HG03432 (cell line): Measurements from ENCODE around the gene ARIH2.
"Not testable (repeated sequence)": the region's sequence is repeated elsewhere in the genome, so short reads cannot be mapped to it uniquely, and the experiment has no call there.

Experiments
- ATAC-seq: cut with Tn5 transposase; IDR thresholded peaks from one replicate; pipeline ENCODE4 v1.9.1; 2021; ENCODE audit warnings: mild to moderate bottlenecking, moderate library complexity; ENCODE audit not compliant: unreplicated experiment

The ARIH2 gene

DNA sequence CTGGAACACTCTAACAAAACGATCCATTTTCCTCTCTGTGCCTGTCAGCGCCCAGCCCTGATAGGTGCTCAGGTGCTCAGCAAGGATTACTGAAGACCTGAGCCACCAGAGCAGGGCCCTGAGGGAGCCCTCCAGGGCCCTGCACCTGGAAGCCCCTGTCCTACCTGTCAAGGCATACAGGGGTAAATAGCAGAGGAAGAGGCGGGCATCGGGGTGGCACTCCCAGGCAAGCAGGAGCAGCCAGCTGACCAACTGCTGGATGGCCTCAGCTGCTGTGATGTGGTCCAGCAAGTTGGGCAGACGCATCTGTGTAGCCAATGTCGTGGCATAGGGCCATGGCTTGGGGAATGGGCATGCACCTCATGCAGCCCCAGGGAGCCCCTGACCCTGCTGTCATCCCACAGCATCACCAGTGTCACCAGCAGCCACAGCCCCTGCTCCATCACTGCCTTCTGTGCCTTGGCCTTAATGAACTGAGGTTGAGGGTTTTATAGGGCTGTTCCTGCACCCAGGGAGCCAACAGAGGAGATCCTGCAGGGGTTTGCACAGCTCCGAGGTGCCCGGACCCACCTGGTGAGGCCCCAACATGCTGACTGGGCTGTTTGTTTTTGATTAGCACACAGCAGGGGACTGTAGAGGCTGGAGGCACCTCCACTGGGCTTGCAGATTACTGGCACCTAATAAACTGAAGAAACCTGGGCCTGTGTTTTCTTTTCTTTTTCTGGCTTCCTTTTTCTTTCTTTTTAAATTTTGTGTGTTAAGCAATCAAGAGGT, 80.6 kb downstream of the ARIH2 start:
- no peak for ATAC-seq

DNA sequence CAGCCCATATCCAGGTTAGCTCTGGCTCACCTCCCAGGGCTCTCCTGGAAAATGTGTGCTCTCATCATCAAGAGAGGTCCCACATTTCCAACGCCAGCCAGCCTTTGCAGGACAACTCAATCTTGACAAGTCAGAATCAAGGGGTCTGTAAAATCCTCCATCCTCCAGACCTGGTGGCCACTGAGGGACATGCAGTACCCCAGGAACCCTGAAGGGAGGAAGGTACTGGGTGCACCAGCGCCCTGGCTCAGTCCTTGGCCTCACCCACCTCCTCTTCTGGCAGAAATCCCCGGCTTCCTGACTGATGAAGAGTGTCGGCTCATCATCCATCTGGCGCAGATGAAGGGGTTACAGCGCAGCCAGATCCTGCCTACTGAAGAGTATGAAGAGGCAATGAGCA, 82.5 kb downstream of the ARIH2 start:
- no peak for ATAC-seq

DNA sequence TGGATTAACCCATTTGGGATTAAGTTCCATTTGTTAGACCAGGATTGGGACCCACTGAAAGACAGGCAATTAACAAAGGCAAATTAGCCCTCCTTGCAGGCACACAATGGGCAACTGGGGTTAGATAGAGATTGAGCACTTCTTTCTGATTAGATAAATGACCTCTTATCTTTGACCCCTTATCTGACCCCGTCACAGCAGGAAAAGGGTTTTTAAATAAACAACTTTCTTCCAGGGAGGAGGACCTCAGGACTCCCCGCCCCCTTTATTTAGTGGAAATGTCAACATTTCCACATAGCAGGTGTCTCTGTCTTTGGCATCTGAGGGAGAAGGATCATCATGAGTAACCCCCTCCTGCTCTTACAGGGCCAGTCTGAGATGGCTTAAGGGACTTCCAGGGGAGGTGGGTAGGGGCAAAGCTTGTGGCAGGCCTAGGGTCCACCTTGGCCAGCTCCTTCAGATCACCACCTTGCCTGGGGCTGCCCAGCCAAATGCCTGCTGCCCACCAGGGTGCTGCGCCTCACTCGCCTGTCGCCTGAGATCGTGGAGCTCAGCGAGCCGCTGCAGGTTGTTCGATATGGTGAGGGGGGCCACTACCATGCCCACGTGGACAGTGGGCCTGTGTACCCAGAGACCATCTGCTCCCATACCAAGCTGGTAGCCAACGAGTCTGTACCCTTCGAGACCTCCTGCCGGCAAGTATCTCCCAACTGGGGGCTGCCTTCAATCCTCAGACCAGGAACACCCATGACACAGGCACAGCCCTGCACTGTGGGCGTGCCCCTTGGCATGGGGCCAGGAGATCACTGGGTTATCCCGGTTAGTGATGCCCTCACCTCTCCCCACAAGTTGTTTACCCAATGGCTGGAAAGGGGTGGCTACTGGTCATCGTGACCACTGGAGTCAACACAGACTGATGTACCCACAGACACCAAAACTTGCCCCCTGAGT, 86.0 kb downstream of the ARIH2 start:
- ATAC-seq, result no peak

DNA sequence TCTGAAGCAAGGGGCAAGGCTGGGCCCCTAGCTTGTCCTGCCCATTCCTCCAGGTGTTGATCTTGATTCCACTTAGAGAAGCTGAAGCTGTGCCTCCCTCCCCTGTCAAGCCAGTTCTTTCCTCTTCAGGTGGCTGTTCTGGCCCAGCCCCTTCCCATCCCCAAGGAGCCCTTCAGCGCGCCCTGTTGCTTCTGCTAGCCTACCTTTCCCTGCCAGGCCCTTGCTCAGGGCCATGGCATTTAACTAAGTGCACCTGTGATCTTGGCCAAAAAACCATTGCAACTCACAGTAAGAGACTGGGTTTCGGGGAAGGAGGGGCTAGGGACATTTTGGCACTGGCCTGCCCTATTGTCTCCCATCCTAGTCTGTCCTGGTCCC, 86.7 kb downstream of the ARIH2 start:
- ATAC-seq, result no peak

DNA sequence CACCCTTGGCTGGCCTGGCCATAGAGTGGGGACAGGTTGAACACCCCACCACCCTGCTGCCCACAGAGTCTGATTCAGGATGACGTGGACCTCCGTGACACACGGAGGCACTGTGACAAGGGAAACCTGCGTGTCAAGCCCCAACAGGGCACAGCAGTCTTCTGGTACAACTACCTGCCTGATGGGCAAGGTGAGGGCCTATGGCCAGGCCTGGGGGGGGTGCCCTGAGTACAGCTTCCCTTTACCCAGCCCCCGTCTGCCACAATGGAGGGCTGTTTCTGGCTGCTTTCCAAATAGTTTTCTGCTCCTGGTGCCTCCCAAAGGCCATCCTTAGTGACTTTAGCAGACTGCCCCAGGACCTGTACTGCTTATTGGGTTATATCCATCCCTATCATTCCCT, 87.4 kb downstream of the ARIH2 start:
- no peak for ATAC-seq

DNA sequence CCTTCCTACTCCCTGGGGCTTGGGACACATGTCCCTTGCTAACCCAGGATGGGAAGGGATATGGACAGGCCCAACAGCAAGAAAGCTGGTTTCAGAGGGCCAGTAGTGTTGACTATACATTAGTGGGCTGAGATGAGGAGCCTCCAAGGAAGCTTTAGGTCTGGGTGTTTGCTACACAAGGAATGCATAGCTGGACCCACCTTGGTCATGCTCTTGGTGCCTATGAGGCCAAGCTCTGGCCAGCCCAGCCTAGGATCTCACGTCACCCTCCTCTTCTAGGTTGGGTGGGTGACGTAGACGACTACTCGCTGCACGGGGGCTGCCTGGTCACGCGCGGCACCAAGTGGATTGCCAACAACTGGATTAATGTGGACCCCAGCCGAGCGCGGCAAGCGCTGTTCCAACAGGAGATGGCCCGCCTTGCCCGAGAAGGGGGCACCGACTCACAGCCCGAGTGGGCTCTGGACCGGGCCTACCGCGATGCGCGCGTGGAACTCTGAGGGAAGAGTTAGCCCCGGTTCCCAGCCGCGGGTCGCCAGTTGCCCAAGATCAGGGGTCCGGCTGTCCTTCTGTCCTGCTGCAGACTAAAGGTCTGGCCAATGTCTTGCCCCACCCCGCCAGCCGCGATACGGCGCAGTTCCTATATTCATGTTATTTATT, 87.9 kb downstream of the ARIH2 start:
- ATAC-seq, result peak; percentile 1

DNA sequence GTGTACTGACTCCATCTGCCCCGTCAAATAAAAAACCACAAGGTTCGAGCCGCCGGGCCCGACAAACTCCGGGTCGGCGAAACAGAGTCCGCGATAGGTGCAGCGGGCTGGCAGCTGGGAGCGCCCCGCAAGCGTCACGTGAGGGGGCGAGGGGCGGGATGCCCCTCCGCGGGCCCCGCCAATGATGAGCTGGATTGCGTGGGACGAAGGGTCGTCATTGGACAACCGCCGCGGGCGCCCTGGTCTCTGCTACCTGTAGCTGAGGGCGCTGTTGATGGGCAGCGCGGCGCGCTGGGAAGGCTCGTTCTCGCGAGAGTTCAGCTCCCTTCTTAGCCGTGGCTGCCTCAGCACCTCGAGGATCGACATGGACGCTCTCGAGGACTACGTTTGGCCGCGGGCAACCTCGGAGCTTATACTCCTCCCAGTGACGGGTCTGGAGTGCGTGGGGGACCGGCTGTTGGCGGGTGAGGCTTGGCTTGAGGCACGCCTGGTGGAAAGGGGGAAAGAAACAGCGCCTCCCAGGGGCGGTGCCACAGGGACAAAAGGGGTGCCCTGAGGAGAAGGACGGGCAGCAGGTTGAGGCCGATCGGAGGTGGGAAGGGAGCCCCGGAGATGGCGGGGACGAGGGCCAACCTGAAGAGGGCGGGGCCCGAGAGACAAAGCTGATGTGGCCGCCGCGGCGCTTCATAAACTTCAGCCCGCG, 88.6 kb downstream of the ARIH2 start, which contains the start of gene WDR6:
WDR6 (plus strand) TSS at position 324 of the 703 bp plus-strand sequence; CDS start at position 365, 41 bp downstream.
- peak; percentile 92 for ATAC-seq

DNA sequence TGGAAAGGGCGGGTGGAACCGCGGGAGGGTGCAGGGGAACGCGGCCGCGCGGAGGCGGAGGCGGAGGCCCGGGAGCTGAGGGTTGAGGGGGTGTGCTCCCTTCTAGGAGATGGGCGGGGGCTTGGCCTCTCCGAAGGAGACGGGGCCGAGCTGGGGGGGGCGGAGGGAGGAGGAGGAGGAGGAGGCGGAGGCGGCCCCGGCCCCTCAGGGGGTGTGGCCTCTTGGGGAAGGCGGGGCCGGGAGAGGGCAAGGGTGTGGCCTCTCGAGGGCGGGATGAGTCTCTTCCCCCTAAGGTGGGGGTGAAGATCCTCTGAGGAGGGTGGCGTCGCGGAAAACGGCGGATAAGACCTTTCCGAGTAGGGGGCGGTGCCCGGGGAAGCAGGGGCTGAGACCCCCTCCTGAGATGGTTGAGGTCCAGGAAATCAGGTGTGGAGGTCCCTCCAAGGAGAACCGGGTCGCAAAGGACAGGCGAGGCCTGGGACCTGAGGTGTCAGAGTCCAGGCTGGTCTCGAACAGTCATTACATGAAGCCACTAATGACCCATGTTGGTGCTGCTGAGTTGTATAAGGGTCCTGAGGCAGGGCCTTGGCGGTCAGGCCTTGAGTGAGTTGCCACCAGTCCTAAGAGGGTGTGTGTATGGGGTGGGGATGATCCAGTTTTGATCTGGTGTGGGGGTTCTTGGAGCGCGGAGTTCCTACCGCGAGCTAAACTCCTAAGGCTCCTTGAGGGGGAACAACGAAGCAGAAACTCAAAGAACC, 89.3 kb downstream of the ARIH2 start:
- ATAC-seq, result peak; percentile 40

DNA sequence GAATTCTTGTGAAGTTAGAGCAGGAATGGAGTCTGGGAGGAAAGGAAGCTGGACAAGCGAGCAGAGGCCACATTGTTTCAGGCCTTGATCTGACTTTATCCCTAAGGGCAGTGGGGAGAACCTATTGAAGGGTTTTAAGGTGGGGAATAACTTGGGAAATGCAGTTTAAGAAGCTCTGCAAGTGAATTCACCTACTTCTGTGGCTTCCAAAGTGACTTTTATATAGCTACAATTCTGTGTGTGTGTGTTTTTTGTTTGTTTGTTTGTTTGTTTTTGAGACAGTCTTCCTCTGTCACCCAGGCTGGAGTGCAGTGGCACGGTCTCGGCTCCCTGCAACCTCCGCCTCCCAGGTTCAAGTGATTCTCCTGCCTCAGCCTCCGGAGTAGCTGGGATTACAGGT, 90.0 kb downstream of the ARIH2 start:
- not testable (repeated sequence) for ATAC-seq

DNA sequence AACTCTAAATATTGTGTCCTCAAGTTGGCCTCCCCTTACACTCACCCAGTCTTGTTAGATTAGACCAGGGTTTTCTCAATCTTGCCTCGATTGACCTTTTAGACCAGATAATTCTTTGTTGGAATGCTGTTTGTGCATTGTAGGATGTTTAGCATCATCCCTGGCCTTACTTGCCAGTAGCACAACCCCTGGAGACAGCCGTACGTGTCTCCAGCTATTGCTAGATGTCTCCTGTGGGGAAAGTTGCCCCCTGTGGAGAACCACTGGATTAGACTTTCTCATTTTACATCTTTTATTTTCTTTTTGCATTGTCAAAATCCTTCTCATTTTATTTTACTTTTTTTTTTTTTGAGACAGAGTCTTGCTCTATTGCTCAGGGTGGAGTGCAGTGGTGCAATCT, 90.8 kb downstream of the ARIH2 start:
- no peak for ATAC-seq

DNA sequence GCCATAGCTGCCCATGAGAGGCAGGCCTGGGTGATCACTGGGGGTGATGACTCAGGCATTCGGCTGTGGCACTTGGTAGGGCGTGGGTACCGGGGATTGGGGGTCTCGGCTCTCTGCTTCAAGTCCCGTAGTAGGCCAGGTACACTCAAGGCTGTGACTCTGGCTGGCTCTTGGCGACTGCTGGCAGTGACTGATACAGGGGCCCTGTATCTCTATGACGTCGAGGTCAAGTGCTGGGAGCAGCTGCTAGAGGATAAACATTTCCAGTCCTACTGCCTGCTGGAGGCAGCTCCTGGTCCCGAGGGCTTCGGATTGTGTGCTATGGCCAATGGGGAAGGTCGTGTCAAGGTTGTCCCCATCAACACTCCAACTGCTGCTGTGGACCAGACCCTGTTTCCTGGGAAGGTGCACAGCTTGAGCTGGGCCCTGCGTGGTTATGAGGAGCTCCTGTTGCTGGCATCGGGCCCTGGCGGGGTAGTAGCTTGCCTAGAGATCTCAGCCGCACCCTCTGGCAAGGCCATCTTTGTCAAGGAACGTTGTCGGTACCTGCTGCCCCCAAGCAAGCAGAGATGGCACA, 93.9 kb downstream of the ARIH2 start:
- ATAC-seq, result no peak

DNA sequence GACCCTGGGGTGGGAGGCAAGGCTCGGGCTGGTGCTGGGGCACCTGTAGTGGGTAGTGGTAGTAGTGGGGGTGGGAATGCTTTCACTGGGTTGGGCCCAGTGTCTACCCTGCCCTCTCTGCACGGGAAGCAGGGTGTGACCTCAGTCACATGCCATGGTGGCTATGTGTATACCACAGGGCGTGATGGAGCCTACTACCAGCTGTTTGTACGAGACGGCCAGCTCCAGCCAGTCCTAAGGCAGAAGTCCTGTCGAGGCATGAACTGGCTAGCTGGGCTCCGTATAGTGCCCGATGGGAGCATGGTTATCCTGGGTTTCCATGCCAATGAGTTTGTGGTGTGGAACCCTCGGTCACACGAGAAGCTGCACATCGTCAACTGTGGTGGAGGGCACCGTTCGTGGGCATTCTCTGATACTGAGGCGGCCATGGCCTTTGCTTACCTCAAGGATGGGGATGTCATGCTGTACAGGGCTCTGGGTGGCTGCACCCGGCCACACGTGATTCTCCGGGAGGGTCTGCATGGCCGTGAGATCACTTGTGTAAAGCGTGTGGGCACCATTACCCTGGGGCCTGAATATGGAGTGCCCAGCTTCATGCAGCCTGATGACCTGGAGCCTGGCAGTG, 94.6 kb downstream of the ARIH2 start:
- ATAC-seq, result no peak

DNA sequence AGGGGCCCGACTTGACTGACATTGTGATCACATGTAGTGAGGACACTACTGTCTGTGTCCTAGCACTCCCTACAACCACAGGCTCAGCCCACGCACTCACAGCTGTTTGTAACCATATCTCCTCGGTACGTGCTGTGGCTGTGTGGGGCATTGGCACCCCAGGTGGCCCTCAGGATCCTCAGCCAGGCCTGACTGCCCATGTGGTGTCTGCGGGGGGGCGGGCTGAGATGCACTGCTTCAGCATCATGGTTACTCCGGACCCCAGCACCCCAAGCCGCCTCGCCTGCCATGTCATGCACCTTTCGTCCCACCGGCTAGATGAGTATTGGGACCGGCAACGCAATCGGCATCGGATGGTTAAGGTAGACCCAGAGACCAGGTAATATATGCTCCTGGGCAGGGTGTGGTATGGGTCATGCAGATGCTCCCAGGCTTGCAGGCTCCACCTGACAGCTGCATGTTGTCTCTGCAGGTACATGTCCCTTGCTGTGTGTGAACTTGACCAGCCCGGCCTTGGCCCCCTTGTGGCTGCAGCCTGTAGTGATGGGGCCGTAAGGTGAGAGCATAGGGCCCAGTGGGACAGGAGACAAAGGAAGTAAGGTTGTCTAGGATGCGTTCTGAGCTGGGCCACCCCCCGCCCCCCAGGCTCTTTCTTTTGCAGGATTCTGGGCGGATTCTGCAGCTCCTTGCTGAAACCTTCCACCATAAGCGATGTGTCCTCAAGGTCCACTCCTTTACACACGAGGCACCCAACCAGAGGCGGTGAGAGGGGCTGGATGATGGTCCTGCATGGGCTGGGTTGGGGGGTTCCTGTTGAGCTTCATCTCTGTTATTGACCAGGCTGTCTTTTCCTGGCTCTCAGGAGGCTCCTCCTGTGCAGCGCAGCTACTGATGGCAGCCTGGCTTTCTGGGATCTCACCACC, 95.4 kb downstream of the ARIH2 start:
- ATAC-seq, result no peak

DNA sequence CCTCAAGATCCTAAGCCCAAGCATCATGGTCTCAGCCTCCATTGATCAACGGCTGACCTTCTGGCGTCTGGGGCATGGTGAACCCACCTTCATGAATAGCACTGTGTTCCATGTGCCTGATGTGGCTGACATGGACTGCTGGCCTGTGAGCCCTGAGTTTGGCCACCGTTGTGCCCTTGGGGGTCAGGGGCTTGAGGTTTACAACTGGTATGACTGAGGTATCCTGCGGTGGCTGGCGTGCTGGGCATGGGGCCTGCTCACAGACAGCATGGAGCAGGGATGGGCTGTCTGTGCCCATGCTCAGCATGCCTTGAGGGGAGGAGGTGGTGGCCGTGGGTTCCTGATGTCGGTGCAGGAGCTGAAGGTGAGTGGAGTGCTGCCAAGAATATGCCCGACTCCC, 96.4 kb downstream of the ARIH2 start:
- ATAC-seq, result no peak

DNA sequence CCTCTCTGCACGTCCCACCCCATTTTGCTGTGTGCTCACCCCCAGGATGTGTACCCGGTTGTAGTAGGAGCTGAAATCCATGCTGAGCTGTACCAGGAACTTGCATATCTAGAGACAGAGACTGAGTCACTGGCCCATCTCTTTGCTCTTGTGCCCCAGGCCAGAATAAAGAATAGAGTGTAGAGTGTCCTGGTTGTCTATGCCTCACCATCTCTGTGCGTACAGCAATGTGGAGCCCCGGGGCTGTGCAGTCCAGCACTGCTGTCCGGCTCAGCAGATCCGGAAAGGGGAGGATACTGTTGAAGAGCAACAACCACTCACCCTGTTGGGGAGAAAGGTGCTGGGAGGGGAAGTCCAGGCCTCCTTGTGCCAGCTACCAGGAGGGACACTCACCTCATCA, 97.1 kb downstream of the ARIH2 start:
- ATAC-seq, result no peak

DNA sequence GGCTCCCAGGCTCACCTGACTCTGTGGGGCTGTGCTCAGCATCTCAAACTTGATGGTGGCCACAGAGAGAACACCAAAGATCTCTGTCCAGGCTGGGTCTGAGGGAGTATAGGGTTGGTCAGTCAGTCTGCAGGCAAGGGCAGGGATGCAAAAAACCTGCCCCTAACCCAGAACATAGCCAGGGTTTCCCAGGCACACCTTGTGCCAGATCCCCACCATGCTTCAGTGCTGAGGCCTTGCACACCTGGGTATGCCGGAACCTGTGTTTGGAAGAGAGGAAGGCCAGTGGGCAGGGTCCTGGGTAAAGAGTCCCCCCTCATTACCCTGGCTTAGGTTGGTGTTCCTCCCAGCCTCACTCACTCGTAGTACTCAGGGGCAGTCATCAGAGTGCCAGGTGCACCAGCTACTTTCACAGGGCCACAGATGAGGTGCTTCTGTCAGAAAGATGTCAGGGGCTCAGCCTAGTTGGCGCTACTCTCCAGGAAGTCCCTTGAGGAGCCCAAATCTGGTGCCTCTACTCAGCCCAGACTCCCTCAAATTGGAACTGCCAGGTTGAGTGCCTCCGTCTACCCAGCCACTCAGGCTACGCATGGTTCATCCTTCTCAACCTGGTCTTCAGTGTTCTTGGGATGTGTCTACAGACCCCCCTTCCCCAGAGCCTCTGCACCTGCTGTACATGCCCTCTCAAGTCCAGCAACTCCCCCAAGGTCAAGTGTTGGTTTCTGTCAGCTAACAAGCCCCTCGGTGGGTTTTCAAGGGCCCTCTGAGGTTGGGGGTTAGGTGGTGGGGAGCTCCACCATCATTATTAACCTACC, 98.0 kb downstream of the ARIH2 start:
- no peak for ATAC-seq

DNA sequence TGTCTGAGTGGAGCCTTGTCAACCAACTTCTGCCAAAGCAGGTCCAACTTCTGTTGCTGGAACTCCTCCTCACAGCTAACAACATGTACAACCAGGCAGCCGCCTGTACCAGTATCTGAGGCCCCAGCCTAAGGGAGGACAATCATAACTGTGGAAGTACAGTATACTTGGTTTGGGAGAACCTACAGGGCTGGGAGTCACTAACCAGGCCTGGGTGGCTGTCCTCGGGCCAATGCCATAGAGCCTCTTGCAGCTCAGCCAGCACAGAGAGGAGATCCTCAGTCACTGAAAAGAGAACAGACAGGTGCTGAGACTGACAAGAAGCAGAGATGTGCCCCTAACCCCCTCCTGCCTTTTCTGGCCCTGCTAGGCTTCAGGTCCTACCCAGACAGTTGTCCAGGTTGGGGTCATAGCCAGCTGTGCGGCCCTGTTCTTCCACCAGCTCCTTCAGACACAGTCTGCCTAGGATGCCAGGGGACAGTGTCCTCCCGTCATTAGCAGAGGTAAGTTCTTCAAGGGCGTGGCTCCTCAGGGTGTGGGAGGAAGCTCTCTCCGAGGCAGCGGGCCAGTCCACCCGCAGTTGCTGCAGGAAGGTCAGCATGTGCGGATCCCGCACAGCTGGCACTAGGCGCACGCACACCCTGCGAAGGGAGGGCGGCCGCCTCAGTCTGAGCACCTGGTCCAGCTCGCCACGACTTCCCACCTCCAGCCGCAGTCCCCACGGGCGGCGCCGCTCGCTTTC, 98.8 kb downstream of the ARIH2 start:
- ATAC-seq, result no peak
